GM06990 (cell line): ENCODE data around the gene KDM4B.

Experiments used
- DNase-seq: peaks from one replicate; pipeline ENCODE4 v3.0.0-alpha.2; 2011; ENCODE audit not compliant: insufficient read length; ENCODE audit errors: extremely low read depth
- H3K27me3 ChIP-seq: replicated peaks from 2 replicates; pipeline ENCODE4 v1.6.0; 2011; ENCODE audit warnings: low read length; ENCODE audit not compliant: control insufficient read depth, insufficient read depth
- H3K36me3 ChIP-seq: 2 replicates; pipeline ENCODE4 v1.5.1; 2011; ENCODE audit warnings: low read length; ENCODE audit not compliant: control insufficient read depth, insufficient read depth
- H3K4me3 ChIP-seq: replicated peaks from 2 replicates; pipeline ENCODE4 v1.5.1; 2011; ENCODE audit warnings: low read depth, mild to moderate bottlenecking, control low read depth, low read length
- TF ChIP-seq, protein P1 (sequence below): IDR thresholded peaks from 2 replicates; pipeline ENCODE4 v1.5.1; 2011; ENCODE audit warnings: low read length, control low read depth, mild to moderate bottlenecking, inconsistent platforms; ENCODE audit not compliant: insufficient read depth, poor library complexity, severe bottlenecking

Gene KDM4B

DNA sequence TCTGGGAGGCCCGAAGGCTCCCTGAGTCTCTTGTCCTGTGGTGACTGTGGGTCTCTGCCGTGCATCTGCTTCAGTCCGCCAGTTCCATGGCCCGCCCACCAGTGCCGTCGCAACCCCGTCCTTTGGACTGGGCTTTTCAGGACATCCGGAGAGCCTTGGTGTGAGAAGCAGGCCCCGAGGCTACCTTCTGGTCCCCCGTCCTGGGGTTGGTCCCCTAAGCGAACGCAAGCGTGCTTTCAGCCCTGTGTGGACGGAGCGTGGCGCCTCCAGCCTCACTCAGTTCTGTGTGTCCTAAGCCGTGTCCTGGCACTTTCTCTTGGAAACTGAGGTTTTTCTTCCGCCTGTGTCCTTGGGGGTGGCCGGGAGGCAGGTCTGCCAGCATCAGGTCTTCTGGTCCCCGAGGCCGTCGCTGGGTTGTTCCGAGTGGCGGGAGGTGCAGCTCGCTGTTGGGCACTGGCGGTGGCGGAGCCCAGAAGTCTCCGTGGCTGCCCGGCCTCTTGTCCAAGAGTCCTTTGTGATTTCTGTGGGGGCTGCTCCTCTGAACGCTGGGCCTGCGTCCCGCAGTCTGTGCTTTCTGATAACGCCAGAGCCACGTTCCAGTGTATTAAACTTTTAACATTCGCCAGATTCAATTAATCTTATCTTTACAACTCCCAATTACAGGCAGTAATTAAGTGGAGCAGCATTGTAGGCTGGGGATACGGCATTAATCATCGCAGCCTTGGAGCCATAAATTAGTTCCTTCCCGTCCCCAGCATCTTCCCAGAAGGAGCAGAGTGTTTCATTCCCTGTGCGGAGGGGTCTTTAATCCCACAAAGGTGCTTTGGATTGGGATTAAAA, 99.5 kb downstream of the KDM4B start:
- peaks cover 11% of the 10 kb centered on the region for H3K36me3 ChIP-seq
- H3K4me3 ChIP-seq = no peak overlapping the region
- H3K27me3 ChIP-seq = no peaks in the 10 kb centered on the region
- TF ChIP-seq, protein P1, sequence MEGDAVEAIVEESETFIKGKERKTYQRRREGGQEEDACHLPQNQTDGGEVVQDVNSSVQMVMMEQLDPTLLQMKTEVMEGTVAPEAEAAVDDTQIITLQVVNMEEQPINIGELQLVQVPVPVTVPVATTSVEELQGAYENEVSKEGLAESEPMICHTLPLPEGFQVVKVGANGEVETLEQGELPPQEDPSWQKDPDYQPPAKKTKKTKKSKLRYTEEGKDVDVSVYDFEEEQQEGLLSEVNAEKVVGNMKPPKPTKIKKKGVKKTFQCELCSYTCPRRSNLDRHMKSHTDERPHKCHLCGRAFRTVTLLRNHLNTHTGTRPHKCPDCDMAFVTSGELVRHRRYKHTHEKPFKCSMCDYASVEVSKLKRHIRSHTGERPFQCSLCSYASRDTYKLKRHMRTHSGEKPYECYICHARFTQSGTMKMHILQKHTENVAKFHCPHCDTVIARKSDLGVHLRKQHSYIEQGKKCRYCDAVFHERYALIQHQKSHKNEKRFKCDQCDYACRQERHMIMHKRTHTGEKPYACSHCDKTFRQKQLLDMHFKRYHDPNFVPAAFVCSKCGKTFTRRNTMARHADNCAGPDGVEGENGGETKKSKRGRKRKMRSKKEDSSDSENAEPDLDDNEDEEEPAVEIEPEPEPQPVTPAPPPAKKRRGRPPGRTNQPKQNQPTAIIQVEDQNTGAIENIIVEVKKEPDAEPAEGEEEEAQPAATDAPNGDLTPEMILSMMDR = no peak
- DNase-seq = no peak

DNA sequence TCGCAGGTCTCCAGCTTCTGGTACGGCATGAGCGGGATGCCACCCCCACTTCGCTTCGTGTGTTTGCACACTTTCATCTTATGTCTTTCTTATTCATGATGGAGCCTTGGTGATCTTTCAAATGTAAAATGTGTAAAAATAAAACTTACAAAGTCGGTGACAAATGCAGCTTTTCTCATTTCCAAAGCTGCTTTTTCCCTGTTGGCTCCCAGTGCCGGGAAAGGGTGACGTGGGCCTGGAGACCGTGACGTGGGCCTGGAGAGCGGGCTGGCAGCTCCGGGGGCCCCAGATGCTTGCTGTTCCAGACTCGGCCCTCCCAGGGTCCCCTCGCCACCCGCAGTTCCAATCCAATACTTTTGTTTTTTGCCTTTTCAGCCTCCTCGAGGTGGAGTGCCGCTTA, 101.4 kb downstream of the KDM4B start:
- DNase-seq = no peak
- TF ChIP-seq, protein P1 = no peak
- peaks cover 6% of the 10 kb centered on the region for H3K36me3 ChIP-seq
- H3K4me3 ChIP-seq = no peak overlapping the region
- no peaks in the 10 kb centered on the region for H3K27me3 ChIP-seq

DNA sequence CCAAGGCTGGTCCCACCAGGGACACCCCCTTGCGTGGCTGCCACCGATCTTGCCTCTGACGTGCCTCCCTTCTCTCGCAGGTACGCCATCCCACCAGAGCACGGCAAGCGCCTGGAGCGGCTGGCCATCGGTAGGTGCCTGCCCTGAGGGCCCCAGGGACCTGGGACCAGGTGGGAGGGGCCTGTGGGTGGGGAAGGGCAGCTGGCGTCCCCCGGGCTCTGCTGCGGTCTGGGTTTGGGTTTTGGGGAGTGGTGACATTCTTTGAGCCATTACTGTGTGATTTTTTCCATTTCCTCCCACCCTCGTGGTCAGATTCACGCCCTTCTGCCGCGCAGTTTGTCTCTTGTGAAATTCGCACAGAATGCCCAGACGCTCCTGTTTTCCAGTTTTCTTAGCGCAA, 102.0 kb downstream of the KDM4B start:
- Histone ChIP-seq H3K27me3 (no peaks in the 10 kb centered on the region), H3K36me3 (peaks cover 8% of the 10 kb centered on the region), H3K4me3 (no peak overlapping the region)
- TF ChIP-seq, protein P1 = no peak
- no peak for DNase-seq

DNA sequence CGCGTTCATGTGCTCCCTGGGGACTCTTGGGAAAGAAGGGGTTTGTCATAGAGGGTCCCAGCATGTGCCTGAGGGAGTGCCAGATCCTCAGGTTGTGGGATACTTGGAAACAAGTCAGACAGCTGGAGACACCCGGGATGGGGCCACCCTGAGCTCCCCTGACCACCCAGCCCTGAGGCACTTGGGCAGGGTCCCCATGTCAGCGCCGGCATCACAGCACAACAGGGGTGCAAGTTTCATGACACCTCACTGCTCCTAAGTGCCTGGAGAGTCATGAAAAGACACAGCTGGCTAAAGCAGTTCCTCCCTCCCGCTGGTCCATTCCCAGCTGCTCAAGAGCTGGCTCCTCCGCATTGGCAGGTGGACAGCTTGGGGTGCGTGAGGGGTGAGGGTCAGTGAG, 102.7 kb downstream of the KDM4B start:
- H3K27me3 ChIP-seq = no peaks in the 10 kb centered on the region
- TF ChIP-seq, protein P1 = no peak
- H3K4me3 ChIP-seq = no peak overlapping the region
- DNase-seq = no peak
- H3K36me3 ChIP-seq = peaks cover 8% of the 10 kb centered on the region

DNA sequence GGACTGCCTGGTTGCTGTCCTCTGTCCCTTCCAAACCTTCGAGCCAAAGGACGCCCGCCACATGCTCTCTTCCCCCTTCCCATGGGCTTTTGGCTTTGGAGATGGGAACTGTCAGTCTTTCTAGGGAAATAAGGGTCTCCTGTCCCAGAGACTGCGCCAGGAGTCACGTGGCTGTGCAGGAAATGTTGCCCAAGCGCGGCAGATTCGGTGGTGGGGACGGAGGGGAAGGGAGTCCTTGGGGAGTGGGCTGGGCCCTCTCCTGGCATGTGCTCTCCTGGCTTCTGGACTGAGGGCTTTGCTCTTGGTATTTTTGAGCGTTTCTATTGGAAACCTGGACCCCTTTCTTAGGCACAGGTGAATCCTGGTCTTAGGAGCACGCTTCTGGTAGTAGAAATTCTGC, 103.2 kb downstream of the KDM4B start:
- TF ChIP-seq, protein P1 = no peak
- DNase-seq = no peak
- Histone ChIP-seq H3K36me3 (peaks cover 11% of the 10 kb centered on the region), H3K4me3 (no peak overlapping the region), H3K27me3 (no peaks in the 10 kb centered on the region)
